Upper lobe of left lung (tissue), 6 donors: ENCODE results near the gene ANO10. TPM values are rescaled to one million over a fixed set of nuclear protein-coding genes. Genes with fewer than 3 reads are reported as not detected.

ENCODE experiments used
- ATAC-seq, 2 donors: fragments of 200-7000 bp; cut with Tn5 transposase; one replicate each; pipeline ENCODE4 v1.9.1; 2022; ENCODE audit warnings: mild to moderate bottlenecking in 2 of 2, moderate library complexity in 2 of 2; ENCODE audit not compliant: low FRiP score in 2 of 2
- DNase-seq, 2 donors: peaks; one replicate each; pipeline ENCODE4 v3.0.0-alpha.2; 2019 to 2020
- H3K27ac ChIP-seq, 4 donors: fragments of 200-600 bp; sonication (generic); one replicate each; pipeline ENCODE4 v1.5.1; 2016 to 2019
- H3K27me3 ChIP-seq, 4 donors: fragments of 200-600 bp; sonication (generic); one replicate each; pipeline ENCODE4 v1.5.1; 2017 to 2019
- H3K36me3 ChIP-seq, 4 donors: fragments of 200-600 bp; sonication (generic); one replicate each; pipeline ENCODE4 v1.5.1; 2016 to 2019
- H3K4me1 ChIP-seq, 4 donors: fragments of 200-600 bp; sonication (generic); one replicate each; pipeline ENCODE4 v1.5.1; 2018 to 2019
- H3K4me3 ChIP-seq, 4 donors: fragments of 200-600 bp; sonication (generic); one replicate each; pipeline ENCODE4 v1.5.1; 2017 to 2019; ENCODE audit warnings: mild to moderate bottlenecking in 2 of 4, moderate library complexity in 1 of 4
- H3K9me3 ChIP-seq, 4 donors: fragments of 200-600 bp; sonication (generic); one replicate each; pipeline ENCODE4 v1.5.1; 2018 to 2019
- CTCF ChIP-seq, 6 experiments: fragments of 450-650 bp in 4 of 6; fragments of 200-600 bp in 2 of 6; sonication (generic) in 2 of 6; IDR thresholded peaks; one replicate each; pipeline ENCODE4 v1.5.1; 2016 to 2019; ENCODE audit warnings: antibody characterized with exemption in 6 of 6
- EP300 ChIP-seq, 4 donors: sonication (generic); formaldehyde crosslinking; IDR thresholded peaks; one replicate each; pipeline ENCODE4 v1.5.1; 2017; ENCODE audit warnings: antibody characterized with exemption in 4 of 4, control low read depth in 2 of 4
- POLR2A ChIP-seq, 4 donors: fragments of 450-650 bp; IDR thresholded peaks; one replicate each; pipeline ENCODE4 v1.5.1; 2016 to 2017; ENCODE audit warnings: antibody characterized with exemption in 4 of 4, mild to moderate bottlenecking in 2 of 4
- POLR2AphosphoS5 ChIP-seq, 2 donors: sonication (generic); formaldehyde crosslinking; IDR thresholded peaks; one replicate each; pipeline ENCODE4 v1.5.1; 2017; ENCODE audit warnings: antibody characterized with exemption in 2 of 2
- WGBS, 2 donors: methylation state at CpG; one replicate each; pipeline ENCODE4 v1.1.5; 2017 to 2018; 5-methylcytosine and 5-hydroxymethylcytosine counted together
- total RNA-seq, 6 donors: library from RNA; depleted of rRNA in 4 of 6; stranded (reverse); fragments of >200 nt in 4 of 6; gene quantifications; one replicate each; pipeline versions ENCODE4 v1.1.0 to v1.2.1, GENCODE V29; 2016 to 2021
- donor health status: DM: no; HTN: no; CAD: no; lungs with moderate emphysema.
- donor health status: DM: no; HTN: yes; CAD: no; lungs with severe emphysema.

Gene ANO10
- total RNA-seq, 6 donors from 2014 or later = 12.9 to 27.2 (median 18.3) TPM

GRCh38 chr3:43423142-43423541 is 198.7 kb downstream of the ANO10 start:
- no peaks in the 10 kb centered on the region for H3K36me3 ChIP-seq
- DNase-seq = no peak
- 38 to 61% methylated on average over 3 of the region's 3 CpGs for WGBS, 2 donors
- H3K27ac ChIP-seq = no peak overlapping the region
- ATAC-seq = peak in 1 of 2 donors; percentile 49
- H3K4me1 ChIP-seq = peaks cover 0 to 6% (median 3%) of the 10 kb centered on the region in 4 donors
- TF ChIP-seq CTCF (IDR thresholded peaks at IDR 0.05) = no peak
- TF ChIP-seq POLR2AphosphoS5 (IDR thresholded peaks at IDR 0.05) = peak in 1 of 2 donors; percentile 30
- TF ChIP-seq POLR2A (IDR thresholded peaks at IDR 0.05) = no peak
- TF ChIP-seq EP300 (IDR thresholded peaks at IDR 0.05) = peak in 1 of 4 donors; percentile 6
- no peaks in the 10 kb centered on the region for H3K27me3 ChIP-seq
- H3K4me3 ChIP-seq = no peak overlapping the region
- peaks cover 0 to 5% (median 2%) of the 10 kb centered on the region in 4 donors for H3K9me3 ChIP-seq

- DNase-seq = no peak
- no peaks in the 10 kb centered on the region for H3K36me3 ChIP-seq
- TF ChIP-seq POLR2AphosphoS5 (IDR thresholded peaks at IDR 0.05) (peak; percentile 39 to 72), CTCF (IDR thresholded peaks at IDR 0.05) (peak in 1 of 6 experiments; percentile 24), POLR2A (IDR thresholded peaks at IDR 0.05) (no peak), EP300 (IDR thresholded peaks at IDR 0.05) (peak in 3 of 4 donors; percentile 10 to 59 (median 45))
- 66 to 73% methylated on average over 8 of the region's 8 CpGs for WGBS, 2 donors
- no peak overlapping the region for H3K4me3 ChIP-seq
- peak overlapping the region; percentile 47 to 82 (median 60) for H3K27ac ChIP-seq
- peaks cover 0 to 10% (median 3%) of the 10 kb centered on the region in 4 donors for H3K4me1 ChIP-seq
- H3K9me3 ChIP-seq = no peaks in the 10 kb centered on the region
- ATAC-seq = peak in 1 of 2 donors; percentile 69
- no peaks in the 10 kb centered on the region for H3K27me3 ChIP-seq
Observed at GRCh38 chr3:43418601-43419272, 203.1 kb downstream of the ANO10 start.

- H3K27ac ChIP-seq = no peak overlapping the region
Observed at GRCh38 chr3:43417133-43417532, 204.7 kb downstream of the ANO10 start.

GRCh38 chr3:43415088-43415487 is 206.7 kb downstream of the ANO10 start:
- Histone ChIP-seq H3K9me3 (no peaks in the 10 kb centered on the region), H3K27ac (peak overlapping the region in 1 of 4 donors; percentile 81), H3K4me1 (peaks cover 0 to 7% (median 3%) of the 10 kb centered on the region in 4 donors), H3K36me3 (no peaks in the 10 kb centered on the region), H3K27me3 (no peaks in the 10 kb centered on the region), H3K4me3 (no peak overlapping the region)
- TF ChIP-seq EP300 (IDR thresholded peaks at IDR 0.05) (no peak), CTCF (IDR thresholded peaks at IDR 0.05) (no peak), POLR2AphosphoS5 (IDR thresholded peaks at IDR 0.05) (no peak), POLR2A (IDR thresholded peaks at IDR 0.05) (no peak)
- no peak for DNase-seq
- WGBS, 2 donors = 96% methylated on average over 5 of the region's 5 CpGs
- ATAC-seq = no peak

More at GRCh38 chr3:43417133-43417532, 204.7 kb downstream of the ANO10 start:
- DNase-seq = no peak
- no peak overlapping the region for H3K4me3 ChIP-seq
- no peaks in the 10 kb centered on the region for H3K27me3 ChIP-seq
- no peaks in the 10 kb centered on the region for H3K9me3 ChIP-seq
- peaks cover 0 to 7% (median 3%) of the 10 kb centered on the region in 4 donors for H3K4me1 ChIP-seq
- TF ChIP-seq CTCF (IDR thresholded peaks at IDR 0.05) = no peak
- no peak for TF ChIP-seq POLR2A (IDR thresholded peaks at IDR 0.05)
- no peak for TF ChIP-seq POLR2AphosphoS5 (IDR thresholded peaks at IDR 0.05)
- no peak for TF ChIP-seq EP300 (IDR thresholded peaks at IDR 0.05)
- ATAC-seq = no peak
- no peaks in the 10 kb centered on the region for H3K36me3 ChIP-seq
- WGBS, 2 donors = 91 to 94% methylated on average over 11 of the region's 11 CpGs
